GM10266 (cell line): Measurements from ENCODE around the gene KIAA1671.
"Not testable (repeated sequence)": the region's sequence is repeated elsewhere in the genome, so short reads cannot be mapped to it uniquely, and the experiment has no call there.

Experiments used
- DNase-seq: peaks from one replicate; pipeline ENCODE4 v3.0.0; 2012; ENCODE audit errors: extremely low spot score
- TF ChIP-seq, protein P1 (sequence below): IDR thresholded peaks from 2 replicates; pipeline ENCODE4 v1.5.1; 2012; ENCODE audit warnings: mild to moderate bottlenecking, low read depth; ENCODE audit not compliant: control insufficient read depth, insufficient read depth; ENCODE audit errors: missing control alignments

KIAA1671 gene

GRCh38 chr22:25197340-25197739, 244.8 kb downstream of the KIAA1671 start:
- no peak for DNase-seq
- TF ChIP-seq, protein P1, sequence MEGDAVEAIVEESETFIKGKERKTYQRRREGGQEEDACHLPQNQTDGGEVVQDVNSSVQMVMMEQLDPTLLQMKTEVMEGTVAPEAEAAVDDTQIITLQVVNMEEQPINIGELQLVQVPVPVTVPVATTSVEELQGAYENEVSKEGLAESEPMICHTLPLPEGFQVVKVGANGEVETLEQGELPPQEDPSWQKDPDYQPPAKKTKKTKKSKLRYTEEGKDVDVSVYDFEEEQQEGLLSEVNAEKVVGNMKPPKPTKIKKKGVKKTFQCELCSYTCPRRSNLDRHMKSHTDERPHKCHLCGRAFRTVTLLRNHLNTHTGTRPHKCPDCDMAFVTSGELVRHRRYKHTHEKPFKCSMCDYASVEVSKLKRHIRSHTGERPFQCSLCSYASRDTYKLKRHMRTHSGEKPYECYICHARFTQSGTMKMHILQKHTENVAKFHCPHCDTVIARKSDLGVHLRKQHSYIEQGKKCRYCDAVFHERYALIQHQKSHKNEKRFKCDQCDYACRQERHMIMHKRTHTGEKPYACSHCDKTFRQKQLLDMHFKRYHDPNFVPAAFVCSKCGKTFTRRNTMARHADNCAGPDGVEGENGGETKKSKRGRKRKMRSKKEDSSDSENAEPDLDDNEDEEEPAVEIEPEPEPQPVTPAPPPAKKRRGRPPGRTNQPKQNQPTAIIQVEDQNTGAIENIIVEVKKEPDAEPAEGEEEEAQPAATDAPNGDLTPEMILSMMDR: no peak

- DNase-seq: no peak
Observed at GRCh38 chr22:25199731-25200520, 247.4 kb downstream of the KIAA1671 start, which contains the start of gene CRYBB3. CRYBB3 (plus strand) TSS chr22:25199858; CDS start chr22:25201397, 1,539 bp downstream.

DNA sequence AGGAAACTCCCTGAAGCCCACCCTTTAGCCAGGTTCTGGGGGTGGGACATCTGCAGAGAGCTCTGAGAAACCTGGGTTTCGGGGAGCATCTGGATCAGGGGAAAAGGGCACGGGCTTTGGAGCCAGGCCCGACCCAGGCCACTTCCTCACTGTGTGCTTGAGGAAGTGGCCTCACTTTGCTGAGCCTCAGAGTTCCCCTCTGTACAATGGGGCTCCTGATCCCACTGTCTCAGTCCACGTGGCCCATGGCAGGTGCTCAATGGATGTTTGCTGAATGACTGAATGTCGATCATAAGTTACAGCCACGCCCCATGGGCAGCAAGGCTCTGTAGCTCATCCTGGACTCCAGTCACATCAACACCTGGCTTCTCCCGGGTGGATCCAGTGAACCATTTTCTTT, 248.5 kb downstream of the KIAA1671 start:
- TF ChIP-seq, protein P1: no peak
- DNase-seq: no peak

More at GRCh38 chr22:25199731-25200520, 247.4 kb downstream of the KIAA1671 start, which contains the start of gene CRYBB3:
- TF ChIP-seq, protein P1: no peak

DNA sequence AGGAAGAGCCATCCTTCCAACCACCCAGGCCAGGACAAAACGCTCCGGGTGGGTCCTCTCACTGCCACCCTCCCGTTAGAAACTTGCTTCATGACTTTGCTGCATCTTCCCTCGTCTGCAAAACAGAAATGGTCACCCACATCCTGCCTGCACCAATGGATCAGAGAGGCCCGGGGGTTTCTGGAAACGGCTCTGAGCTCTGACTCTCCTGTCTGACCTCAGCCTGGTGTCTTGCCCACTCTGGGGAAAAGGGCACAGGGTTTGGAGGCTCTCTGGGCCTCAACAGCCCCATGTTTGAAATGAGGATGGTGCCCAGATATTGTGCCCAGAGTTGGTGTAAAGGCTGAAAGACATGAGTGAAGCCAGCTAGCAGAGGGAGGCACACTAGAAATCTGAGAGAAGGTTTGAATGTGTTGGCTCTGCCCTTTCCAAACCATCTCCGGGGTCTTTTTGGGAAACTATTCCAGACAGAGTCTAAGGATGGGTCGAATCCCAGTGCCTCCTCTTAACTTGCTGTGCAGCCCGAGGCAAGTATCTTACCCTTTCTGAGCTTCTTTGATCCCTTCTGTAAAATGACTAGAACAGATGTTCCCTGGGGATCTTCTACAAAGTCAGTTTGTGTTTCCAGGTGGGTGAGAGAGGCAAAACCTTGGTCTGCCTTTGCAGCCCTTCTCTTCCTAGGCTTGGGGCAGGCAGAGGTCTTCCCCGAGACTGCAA, 249.2 kb downstream of the KIAA1671 start:
- no peak for DNase-seq

DNA sequence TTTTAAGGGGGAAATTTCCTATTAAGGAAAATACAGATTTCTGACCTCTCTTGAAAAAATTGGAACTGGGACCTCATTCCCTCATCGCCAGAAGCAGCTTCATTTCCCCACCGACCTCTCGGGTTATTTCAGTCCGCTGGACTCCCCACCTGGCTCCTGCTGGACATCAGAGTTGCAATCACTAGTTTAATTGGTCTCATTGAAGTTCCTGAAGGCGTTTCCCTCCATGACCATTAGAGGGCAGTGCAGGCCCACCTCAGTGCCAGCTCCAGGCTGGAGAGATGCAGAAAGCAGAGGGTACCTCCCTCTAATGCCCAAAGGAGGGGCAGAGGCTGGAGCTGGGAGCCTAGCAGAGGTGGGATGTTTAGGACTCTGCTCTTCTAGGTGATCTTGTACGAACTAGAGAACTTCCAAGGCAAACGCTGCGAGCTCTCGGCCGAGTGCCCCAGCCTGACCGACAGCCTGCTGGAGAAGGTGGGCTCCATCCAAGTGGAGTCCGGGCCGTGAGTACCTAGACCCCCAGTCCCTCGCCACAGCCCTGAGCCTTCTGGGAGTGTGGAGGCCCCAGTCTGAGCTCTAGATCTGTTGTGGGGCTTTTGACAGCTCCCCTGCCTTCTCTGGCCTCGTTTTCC, 249.9 kb downstream of the KIAA1671 start:
- TF ChIP-seq, protein P1: peak; percentile 92
- DNase-seq: peak; percentile 77

More for the DNA sequence above, 249.2 kb downstream of the KIAA1671 start:
- TF ChIP-seq, protein P1: peak; percentile 11

GRCh38 chr22:25203082-25203481, 250.6 kb downstream of the KIAA1671 start:
- TF ChIP-seq, protein P1: no peak
- DNase-seq: no peak

DNA sequence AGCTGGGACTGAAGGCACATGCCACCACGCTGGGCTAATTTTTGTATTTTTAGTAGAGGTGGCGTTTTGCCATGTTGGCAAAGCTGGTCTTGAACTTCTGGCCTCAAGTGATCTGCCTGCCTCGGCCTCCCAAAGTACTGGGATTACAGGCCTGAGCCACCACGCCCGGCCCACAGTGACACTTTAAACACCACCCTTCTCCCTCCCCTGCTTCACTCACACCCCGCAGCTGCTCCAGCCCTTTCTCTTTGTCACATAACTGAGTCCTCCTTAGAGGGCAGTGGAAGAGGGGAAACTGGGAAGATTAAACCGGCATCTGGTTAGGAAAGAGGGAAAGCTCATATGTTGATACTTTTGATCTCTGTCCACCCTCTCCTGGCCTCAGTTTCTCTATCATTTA, 252.0 kb downstream of the KIAA1671 start:
- not testable (repeated sequence) for DNase-seq
